ENCODE results near the gene IPO9. TPM values are rescaled to one million over a fixed set of nuclear protein-coding genes. Genes with fewer than 3 reads are reported as not detected.
A peak's percentile ranks its signal among the peaks of the same experiment; 100 is the strongest.

Gene IPO9
- total and polyA plus RNA-seq, 10 of the 15 experiments (the other 5 are each of a cell fraction or from before 2014, with no cell fraction given) = 19.1 to 77.3 (median 34.1) TPM

- TF ChIP-seq HSF1 (IDR thresholded peaks at IDR 0.05; ENCODE audit: low read depth, low read length) (0 out of 2 replicates have a peak, but pooled peaks have one; percentile 29), CHD2 (IDR thresholded peaks at IDR 0.05; ENCODE audit: borderline replicate concordance, low read depth, low read length) (peak; percentile 49), EED (IDR thresholded peaks at IDR 0.05; ENCODE audit: low read depth) (no peak), IKZF1 (conservative IDR thresholded peaks at IDR 0.05) (peak; percentile 83), CREM (IDR thresholded peaks at IDR 0.05; ENCODE audit: low read depth) (peak; percentile 13; the same call in 1 of the 2 replicates), IRF5 (IDR thresholded peaks at IDR 0.05; ENCODE audit: borderline replicate concordance) (no peak), FOXK2 (IDR thresholded peaks at IDR 0.05) (no peak), LARP7 (IDR thresholded peaks at IDR 0.05) (peak; percentile 95), RELA (IDR thresholded peaks at IDR 0.05; ENCODE audit: borderline replicate concordance, partially characterized antibody) (peak; percentile 60), BACH1 (IDR thresholded peaks at IDR 0.05; ENCODE audit: borderline replicate concordance) (peak; percentile 86), POLR2AphosphoS5 (IDR thresholded peaks at IDR 0.05; ENCODE audit: low read length) (peak; percentile 85), GATAD2B (conservative IDR thresholded peaks at IDR 0.05; ENCODE audit: low read depth) (peak; percentile 61; the same call in 1 of the 2 replicates), SREBF1 (IDR thresholded peaks at IDR 0.05; ENCODE audit: low read length) (no peak), CHD4 (IDR thresholded peaks at IDR 0.05) (no peak), BRCA1 (IDR thresholded peaks at IDR 0.05; ENCODE audit: low read depth, low read length) (peak; percentile 8; the same call in 1 of the 2 replicates), CEBPZ (IDR thresholded peaks at IDR 0.05; ENCODE audit: low read depth, low read length) (no peak), CEBPB (IDR thresholded peaks at IDR 0.05; ENCODE audit: borderline replicate concordance in 1 of 2, low read depth in 2 of 2, low read length in 2 of 2) (no peak), SIN3A (IDR thresholded peaks at IDR 0.05; ENCODE audit: low read depth, low read length) (no peak)
Observed at GRCh38 chr1:201828820-201829774, at the start of gene IPO9 (continued).

Data from GM12878 (cell line).